Spleen (tissue), 11 donors: ENCODE measurements around the gene FSTL4. TPM values are rescaled to one million over a fixed set of nuclear protein-coding genes. Genes with fewer than 3 reads are reported as not detected.
A peak's percentile ranks its signal among the peaks of the same experiment; 100 is the strongest.

Source experiments
- DNase-seq: peaks from one replicate; pipeline ENCODE4 v3.0.0-alpha.2; 2020
- H3K27ac ChIP-seq, 8 donors: fragments of 200-600 bp; sonication (generic) in 7 of 8; 1 replicate in 4 of 8; 2 replicates in 4 of 8; pipeline versions ENCODE4 v1.5.0 to v1.8.0; 2016 to 2021; ENCODE audit warnings: inconsistent platforms in 4 of 8, mild to moderate bottlenecking in 4 of 8, moderate library complexity in 1 of 8
- H3K27me3 ChIP-seq, 7 donors: fragments of 200-600 bp; sonication (generic) in 6 of 7; replicated peaks in 1 of 7; 1 replicate in 4 of 7; 2 replicates in 3 of 7; pipeline versions ENCODE4 v1.5.0 to v1.8.0; 2016 to 2021; ENCODE audit warnings: inconsistent platforms in 3 of 7, mild to moderate bottlenecking in 1 of 7
- H3K36me3 ChIP-seq, 6 donors: fragments of 200-600 bp; sonication (generic) in 5 of 6; 1 replicate in 4 of 6; 2 replicates in 2 of 6; pipeline versions ENCODE4 v1.5.0 to v1.8.0; 2016 to 2021; ENCODE audit warnings: inconsistent platforms in 2 of 6
- H3K4me1 ChIP-seq, 6 donors: fragments of 200-600 bp; sonication (generic) in 5 of 6; 1 replicate in 3 of 6; 2 replicates in 3 of 6; pipeline versions ENCODE4 v1.5.0 to v1.8.0; 2016 to 2021; ENCODE audit warnings: inconsistent platforms in 3 of 6
- H3K4me3 ChIP-seq, 8 donors: fragments of 200-600 bp; sonication (generic) in 7 of 8; 1 replicate in 4 of 8; 2 replicates in 4 of 8; pipeline versions ENCODE4 v1.5.0 to v1.8.0; 2016 to 2021; ENCODE audit warnings: inconsistent platforms in 4 of 8, mild to moderate bottlenecking in 4 of 8, moderate library complexity in 2 of 8
- H3K9me3 ChIP-seq, 8 donors: fragments of 200-600 bp; sonication (generic) in 7 of 8; 1 replicate in 4 of 8; 2 replicates in 4 of 8; pipeline versions ENCODE4 v1.5.0 to v1.8.0; 2016 to 2021; ENCODE audit warnings: inconsistent platforms in 4 of 8
- CTCF ChIP-seq, 11 experiments: fragments of 200-600 bp in 7 of 11; fragments of 450-650 bp in 4 of 11; sonication (generic) in 4 of 11; IDR thresholded peaks in 8 of 11; conservative IDR thresholded peaks in 3 of 11; 1 replicate in 7 of 11; 2 replicates in 4 of 11; pipeline versions ENCODE4 v1.4.0 to v1.8.0; 2016 to 2021; ENCODE audit warnings: antibody characterized with exemption in 11 of 11, inconsistent platforms in 4 of 11, mild to moderate bottlenecking in 1 of 11
- POLR2A ChIP-seq, 3 donors: fragments of 450-650 bp; IDR thresholded peaks; one replicate each; pipeline ENCODE4 v1.5.1; 2017; ENCODE audit warnings: antibody characterized with exemption in 3 of 3, mild to moderate bottlenecking in 1 of 3
- POLR2AphosphoS5 ChIP-seq, 3 donors: sonication (generic); formaldehyde crosslinking; IDR thresholded peaks; one replicate each; pipeline ENCODE4 v1.5.1; 2017; ENCODE audit warnings: antibody characterized with exemption in 3 of 3
- WGBS, 5 donors: extraction: QIAGEN DNeasy Blood & Tissue Kit in 3 of 5; methylation state at CpG; one replicate each; pipeline versions ENCODE4 v1.1.5 to v1.1.7; 2013 to 2018; 5-methylcytosine and 5-hydroxymethylcytosine counted together
- intact Hi-C: fragments of 100-400 bp; cut with DNase I; formaldehyde crosslinking; loops from one replicate; pipeline ENCODE4 v1.15.0; 2023; ENCODE audit warnings: low total_unique reads
- polyA plus RNA-seq, 3 donors: library from polyadenylated mRNA; stranded (reverse); fragments of 200-250 nt; gene quantifications; one replicate each; pipeline ENCODE4 v1.2.1, GENCODE V29; 2013
- total RNA-seq, 7 donors: library from RNA; depleted of rRNA in 3 of 7; stranded (reverse); fragments of >200 nt in 3 of 7; fragmentation: NEBNext Ultra II Directional in 4 of 7; extraction: Animal tissue kit (Norgen Biotek cat#: 25700) in 4 of 7; gene quantifications; one replicate each; pipeline versions ENCODE4 v1.1.0 to v1.2.1, GENCODE V29; 2016 to 2021
- donor health status: healthy with polysubstance abuse.
- donor health status: DM: no; HTN: no; CAD: no; lungs with moderate emphysema.
- donor health status: DM: no; HTN: no; CAD: no.
- donor health status: Bipolar disorder and iron deficiency.
- donor health status: healthy.
- donor health status: DM: no; HTN: no; CAD: no.
- donor health status: DM: yes; HTN: yes; CAD: no.

The FSTL4 gene
- total and polyA plus RNA-seq, 10 donors, result under 0.01 to 1.0 (median 0.37) TPM; not detected in 4

GRCh38 chr5:133387621-133388020, 224.7 kb downstream of the FSTL4 start:
- Histone ChIP-seq H3K27me3 (peaks cover 0 to 18% (median 0%) of the 10 kb centered on the region in 7 donors), H3K9me3 (no peaks in the 10 kb centered on the region), H3K4me3 (no peak overlapping the region), H3K4me1 (no peaks in the 10 kb centered on the region), H3K36me3 (no peaks in the 10 kb centered on the region), H3K27ac (no peak overlapping the region)
- intact Hi-C loops, result no loop called here
- TF ChIP-seq POLR2AphosphoS5 (IDR thresholded peaks at IDR 0.05) (no peak), POLR2A (IDR thresholded peaks at IDR 0.05) (no peak), CTCF (IDR thresholded peaks at IDR 0.05 in 8 of 11, conservative IDR thresholded peaks at IDR 0.05 in 3 of 11) (no peak)
- DNase-seq, result no peak
- WGBS, 5 donors, result 93 to 97% (median 94%) methylated on average over 9 of the region's 9 CpGs

GRCh38 chr5:133387091-133387490, 225.2 kb downstream of the FSTL4 start:
- H3K9me3 ChIP-seq, result no peaks in the 10 kb centered on the region
- intact Hi-C loops, result no loop called here
- WGBS, 5 donors, result 67 to 85% (median 70%) methylated on average over 4 of the region's 4 CpGs
- TF ChIP-seq CTCF (IDR thresholded peaks at IDR 0.05 in 8 of 11, conservative IDR thresholded peaks at IDR 0.05 in 3 of 11) (no peak), POLR2AphosphoS5 (IDR thresholded peaks at IDR 0.05) (no peak), POLR2A (IDR thresholded peaks at IDR 0.05) (no peak)
- H3K27ac ChIP-seq, result no peak overlapping the region
- H3K36me3 ChIP-seq, result no peaks in the 10 kb centered on the region
- H3K4me1 ChIP-seq, result no peaks in the 10 kb centered on the region
- no peak overlapping the region for H3K4me3 ChIP-seq
- H3K27me3 ChIP-seq, result peaks cover 0 to 19% (median 0%) of the 10 kb centered on the region in 7 donors
- no peak for DNase-seq

GRCh38 chr5:133386662-133387061, 225.7 kb downstream of the FSTL4 start:
- H3K27me3 ChIP-seq, result peaks cover 0 to 24% (median 0%) of the 10 kb centered on the region in 7 donors
- no peaks in the 10 kb centered on the region for H3K36me3 ChIP-seq
- H3K4me1 ChIP-seq, result no peaks in the 10 kb centered on the region
- no peak for TF ChIP-seq POLR2AphosphoS5 (IDR thresholded peaks at IDR 0.05)
- no peak for TF ChIP-seq CTCF (IDR thresholded peaks at IDR 0.05 in 8 of 11, conservative IDR thresholded peaks at IDR 0.05 in 3 of 11)
- TF ChIP-seq POLR2A (IDR thresholded peaks at IDR 0.05), result no peak
- H3K9me3 ChIP-seq, result no peaks in the 10 kb centered on the region
- H3K27ac ChIP-seq, result no peak overlapping the region
- H3K4me3 ChIP-seq, result no peak overlapping the region
- 64 to 73% (median 69%) methylated on average over 10 of the region's 10 CpGs for WGBS, 5 donors
- no peak for DNase-seq
- intact Hi-C loops, result no loop called here

- TF ChIP-seq POLR2A (IDR thresholded peaks at IDR 0.05) (no peak), CTCF (IDR thresholded peaks at IDR 0.05 in 8 of 11, conservative IDR thresholded peaks at IDR 0.05 in 3 of 11) (no peak), POLR2AphosphoS5 (IDR thresholded peaks at IDR 0.05) (no peak)
- intact Hi-C loops, result no loop called here
Observed at GRCh38 chr5:133385346-133385745, 227.0 kb downstream of the FSTL4 start.

More at GRCh38 chr5:133385346-133385745, 227.0 kb downstream of the FSTL4 start:
- no peaks in the 10 kb centered on the region for H3K4me1 ChIP-seq
- H3K36me3 ChIP-seq, result no peaks in the 10 kb centered on the region
- no peak overlapping the region for H3K27ac ChIP-seq
- WGBS, 5 donors, result 85 to 96% (median 95%) methylated on average over 5 of the region's 5 CpGs
- peak; percentile 31 for DNase-seq
- no peaks in the 10 kb centered on the region for H3K9me3 ChIP-seq
- no peak overlapping the region for H3K4me3 ChIP-seq
- peaks cover 0 to 25% (median 0%) of the 10 kb centered on the region in 7 donors for H3K27me3 ChIP-seq
